ENCODE data around the gene ZNF345. TPM values are rescaled to one million over a fixed set of nuclear protein-coding genes. Genes with fewer than 3 reads are reported as not detected.

ZNF345 gene
- total and polyA plus RNA-seq, 9 of the 15 experiments (the other 6 are each of a cell fraction or from before 2014, with no cell fraction given) = 0.38 to 1.6 (median 0.65) TPM

- TF ChIP-seq HCFC1 (IDR thresholded peaks at IDR 0.05; ENCODE audit: low read depth, low read length) (peak; percentile 79), HMG20B (CRISPR knock-in tag; IDR thresholded peaks at IDR 0.05) (no peak), ZFX (CRISPR knock-in tag; IDR thresholded peaks at IDR 0.05) (no peak; the same call in 1 of the 2 replicates), EGR1 (conservative IDR thresholded peaks at IDR 0.05) (peak; percentile 44)
- TF ChIP-seq, protein P1, sequence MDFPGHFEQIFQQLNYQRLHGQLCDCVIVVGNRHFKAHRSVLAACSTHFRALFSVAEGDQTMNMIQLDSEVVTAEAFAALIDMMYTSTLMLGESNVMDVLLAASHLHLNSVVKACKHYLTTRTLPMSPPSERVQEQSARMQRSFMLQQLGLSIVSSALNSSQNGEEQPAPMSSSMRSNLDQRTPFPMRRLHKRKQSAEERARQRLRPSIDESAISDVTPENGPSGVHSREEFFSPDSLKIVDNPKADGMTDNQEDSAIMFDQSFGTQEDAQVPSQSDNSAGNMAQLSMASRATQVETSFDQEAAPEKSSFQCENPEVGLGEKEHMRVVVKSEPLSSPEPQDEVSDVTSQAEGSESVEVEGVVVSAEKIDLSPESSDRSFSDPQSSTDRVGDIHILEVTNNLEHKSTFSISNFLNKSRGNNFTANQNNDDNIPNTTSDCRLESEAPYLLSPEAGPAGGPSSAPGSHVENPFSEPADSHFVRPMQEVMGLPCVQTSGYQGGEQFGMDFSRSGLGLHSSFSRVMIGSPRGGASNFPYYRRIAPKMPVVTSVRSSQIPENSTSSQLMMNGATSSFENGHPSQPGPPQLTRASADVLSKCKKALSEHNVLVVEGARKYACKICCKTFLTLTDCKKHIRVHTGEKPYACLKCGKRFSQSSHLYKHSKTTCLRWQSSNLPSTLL (IDR thresholded peaks at IDR 0.05) = no peak
Observed at GRCh38 chr19:36850559-36851442, at the start of gene ZNF345 (continued).

GRCh38 chr19:36805364-36805763, 45.3 kb upstream of the ZNF345 start:
- Histone ChIP-seq H3K9ac (ENCODE audit: insufficient read depth in 1 of 2, low read depth in 2 of 2, low read length in 2 of 2) (no peak overlapping the region), H3K9me3 (replicated peaks; ENCODE audit: control insufficient read depth, insufficient read depth, low read depth, low read length) (no peaks in the 10 kb centered on the region), H3K79me2 (ENCODE audit: control insufficient read depth, insufficient read depth, low read length) (no peaks in the 10 kb centered on the region), H4K20me1 (replicated peaks; ENCODE audit: control insufficient read depth, insufficient read depth, low read length) (no peaks in the 10 kb centered on the region), H3K27me3 (ENCODE audit: control insufficient read depth in 2 of 2, insufficient read depth in 2 of 2, low read length in 2 of 2) (no peaks in the 10 kb centered on the region), H3K9me1 (ENCODE audit: control insufficient read depth, insufficient read depth, low read length) (no peaks in the 10 kb centered on the region), H3K4me2 (ENCODE audit: insufficient read depth, low read length) (no peak overlapping the region), H3K27ac (ENCODE audit: extremely low read depth, low read depth, low read length) (no peak overlapping the region), H3K4me1 (replicated peaks in 1 of 2; ENCODE audit: control insufficient read depth in 2 of 2, insufficient read depth in 2 of 2, low read length in 2 of 2) (no peaks in the 10 kb centered on the region), H3K36me3 (ENCODE audit: control insufficient read depth, insufficient read depth, low read length) (no peaks in the 10 kb centered on the region), H3K4me3 (no peak overlapping the region), H2AFZ (ENCODE audit: low read depth, low read length) (no peak overlapping the region)
- CTCF ChIA-PET (ENCODE audit: low intra/inter-chr PET ratio) = no interaction called here
- POLR2A ChIA-PET = no interaction called here
- TF ChIP-seq MECOM (CRISPR knock-in tag; IDR thresholded peaks at IDR 0.05) = no peak
- TF ChIP-seq CSDE1 (IDR thresholded peaks at IDR 0.05) = no peak
- TF ChIP-seq MAFK (IDR thresholded peaks at IDR 0.05; ENCODE audit: low read length) = peak; percentile 54; the same call in 1 of the 2 replicates
- TF ChIP-seq ZNF316 (IDR thresholded peaks at IDR 0.05) = peak; percentile 32
- no peak for TF ChIP-seq CREM (IDR thresholded peaks at IDR 0.05; ENCODE audit: low read depth)
- TF ChIP-seq MAFF (IDR thresholded peaks at IDR 0.05; ENCODE audit: low read length) = peak; percentile 51; the same call in 1 of the 2 replicates
- TF ChIP-seq NRF1 (conservative IDR thresholded peaks at IDR 0.05 in 1 of 2, IDR thresholded peaks at IDR 0.05 in 1 of 2) = no peak
- FAIRE-seq = no peak
- DNase-seq (ENCODE audit: extremely low read depth in 1 of 4, low spot score in 3 of 4) = no peak
- 0% methylated on average over 1 of the region's 1 CpG for WGBS (ENCODE audit: insufficient coverage, low coverage, missing lambda C conversion rate)
- intact Hi-C loops (cut with micrococcal nuclease) = no loop called here
- no peak for ATAC-seq
- in situ Hi-C loops (cut with MboI) = no loop called here
- no TSS peak for BruUV-seq (replicated peaks)

Measured in K562 (cell line).